ENCODE data around the gene QPCTL.
"Not testable (repeated sequence)": the region's sequence is repeated elsewhere in the genome, so short reads cannot be mapped to it uniquely, and the experiment has no call there.

The QPCTL gene

GRCh38 chr19:45682117-45682516, 10.3 kb upstream of the QPCTL start:
- H3K36me3 ChIP-seq (ENCODE audit: control insufficient read depth, insufficient read depth, low read length), result peaks cover 4% of the 10 kb centered on the region
- H3K4me3 ChIP-seq (ENCODE audit: low read length), result no peak overlapping the region
- no peaks in the 10 kb centered on the region for H3K4me1 ChIP-seq (ENCODE audit: control insufficient read depth, insufficient read depth, low read length)
- H3K9ac ChIP-seq (ENCODE audit: low read length), result no peak overlapping the region
- peaks cover 7% of the 10 kb centered on the region for H3K27me3 ChIP-seq (ENCODE audit: control insufficient read depth, insufficient read depth, low read length)
- no peak overlapping the region for H3K27ac ChIP-seq (ENCODE audit: low read depth, low read length)

- peaks cover 3% of the 10 kb centered on the region for H3K27me3 ChIP-seq (ENCODE audit: control insufficient read depth, insufficient read depth, low read length)
- H3K36me3 ChIP-seq (ENCODE audit: control insufficient read depth, insufficient read depth, low read length), result peaks cover 12% of the 10 kb centered on the region
- H3K9ac ChIP-seq (ENCODE audit: low read length), result no peak overlapping the region
- no peak overlapping the region for H3K27ac ChIP-seq (ENCODE audit: low read depth, low read length)
- no peak overlapping the region for H3K4me3 ChIP-seq (ENCODE audit: low read length)
- H3K4me1 ChIP-seq (ENCODE audit: control insufficient read depth, insufficient read depth, low read length), result no peaks in the 10 kb centered on the region
Measured at GRCh38 chr19:45682908-45683307, 9.6 kb upstream of the QPCTL start.

GRCh38 chr19:45685045-45685444, 7.4 kb upstream of the QPCTL start:
- H3K9ac ChIP-seq (ENCODE audit: low read length); H3K27ac ChIP-seq (ENCODE audit: low read depth, low read length); H3K27me3 ChIP-seq (ENCODE audit: control insufficient read depth, insufficient read depth, low read length); H3K4me1 ChIP-seq (ENCODE audit: control insufficient read depth, insufficient read depth, low read length); H3K4me3 ChIP-seq (ENCODE audit: low read length): not testable (repeated sequence)
- peaks cover 18% of the 10 kb centered on the region for H3K36me3 ChIP-seq (ENCODE audit: control insufficient read depth, insufficient read depth, low read length)

- Histone ChIP-seq H3K4me3 (ENCODE audit: low read length) (no peak overlapping the region), H3K4me1 (ENCODE audit: control insufficient read depth, insufficient read depth, low read length) (peaks cover 4% of the 10 kb centered on the region), H3K36me3 (ENCODE audit: control insufficient read depth, insufficient read depth, low read length) (peaks cover 18% of the 10 kb centered on the region), H3K27me3 (ENCODE audit: control insufficient read depth, insufficient read depth, low read length) (no peaks in the 10 kb centered on the region), H3K27ac (ENCODE audit: low read depth, low read length) (no peak overlapping the region), H3K9ac (ENCODE audit: low read length) (no peak overlapping the region)
Measured at GRCh38 chr19:45687599-45687998, 4.9 kb upstream of the QPCTL start.

- H3K4me1 ChIP-seq (ENCODE audit: control insufficient read depth, insufficient read depth, low read length), result peaks cover 4% of the 10 kb centered on the region
- no peaks in the 10 kb centered on the region for H3K27me3 ChIP-seq (ENCODE audit: control insufficient read depth, insufficient read depth, low read length)
- H3K9ac ChIP-seq (ENCODE audit: low read length), result peak within 1 kb of the TSS; percentile 59
- H3K36me3 ChIP-seq (ENCODE audit: control insufficient read depth, insufficient read depth, low read length), result peaks cover 15% of the 10 kb centered on the region
- H3K4me3 ChIP-seq (ENCODE audit: low read length), result peak within 1 kb of the TSS; percentile 94
- peak within 1 kb of the TSS; percentile 88 for H3K27ac ChIP-seq (ENCODE audit: low read depth, low read length)
Measured at GRCh38 chr19:45691516-45692186, 815 bp upstream of the QPCTL start, which contains the start of gene SNRPD2. Gene SNRPD2, minus strand, starts transcription at chr19:45691953. Its CDS starts 65 bp downstream, at chr19:45691888.

- Histone ChIP-seq H3K4me3 (ENCODE audit: low read length) (peak overlapping the region; percentile 94), H3K27ac (ENCODE audit: low read depth, low read length) (peak overlapping the region; percentile 88), H3K4me1 (ENCODE audit: control insufficient read depth, insufficient read depth, low read length) (peaks cover 4% of the 10 kb centered on the region), H3K36me3 (ENCODE audit: control insufficient read depth, insufficient read depth, low read length) (peaks cover 3% of the 10 kb centered on the region), H3K9ac (ENCODE audit: low read length) (peak overlapping the region; percentile 59), H3K27me3 (ENCODE audit: control insufficient read depth, insufficient read depth, low read length) (no peaks in the 10 kb centered on the region)
Measured at GRCh38 chr19:45693106-45693788, 781 bp downstream of the QPCTL start.

- Histone ChIP-seq H3K27ac (ENCODE audit: low read depth, low read length) (no peak overlapping the region), H3K4me1 (ENCODE audit: control insufficient read depth, insufficient read depth, low read length) (no peaks in the 10 kb centered on the region), H3K9ac (ENCODE audit: low read length) (no peak overlapping the region), H3K27me3 (ENCODE audit: control insufficient read depth, insufficient read depth, low read length) (no peaks in the 10 kb centered on the region), H3K4me3 (ENCODE audit: low read length) (no peak overlapping the region), H3K36me3 (ENCODE audit: control insufficient read depth, insufficient read depth, low read length) (no peaks in the 10 kb centered on the region)
Measured at GRCh38 chr19:45701676-45702075, 9.2 kb downstream of the QPCTL start.

GRCh38 chr19:45705115-45705514, 12.6 kb downstream of the QPCTL start:
- H3K4me3 ChIP-seq (ENCODE audit: low read length), result no peak overlapping the region
- H3K9ac ChIP-seq (ENCODE audit: low read length), result no peak overlapping the region
- no peaks in the 10 kb centered on the region for H3K4me1 ChIP-seq (ENCODE audit: control insufficient read depth, insufficient read depth, low read length)
- no peaks in the 10 kb centered on the region for H3K27me3 ChIP-seq (ENCODE audit: control insufficient read depth, insufficient read depth, low read length)
- no peak overlapping the region for H3K27ac ChIP-seq (ENCODE audit: low read depth, low read length)
- H3K36me3 ChIP-seq (ENCODE audit: control insufficient read depth, insufficient read depth, low read length), result no peaks in the 10 kb centered on the region

GRCh38 chr19:45705710-45706415, 13.4 kb downstream of the QPCTL start:
- Histone ChIP-seq H3K36me3 (ENCODE audit: control insufficient read depth, insufficient read depth, low read length) (no peaks in the 10 kb centered on the region), H3K27me3 (ENCODE audit: control insufficient read depth, insufficient read depth, low read length) (no peaks in the 10 kb centered on the region), H3K4me1 (ENCODE audit: control insufficient read depth, insufficient read depth, low read length) (no peaks in the 10 kb centered on the region), H3K4me3 (ENCODE audit: low read length) (no peak overlapping the region), H3K27ac (ENCODE audit: low read depth, low read length) (no peak overlapping the region), H3K9ac (ENCODE audit: low read length) (no peak overlapping the region)

GRCh38 chr19:45710356-45711130, 18.1 kb downstream of the QPCTL start:
- Histone ChIP-seq H3K27me3 (ENCODE audit: control insufficient read depth, insufficient read depth, low read length) (no peaks in the 10 kb centered on the region), H3K4me1 (ENCODE audit: control insufficient read depth, insufficient read depth, low read length) (no peaks in the 10 kb centered on the region), H3K4me3 (ENCODE audit: low read length) (no peak overlapping the region), H3K27ac (ENCODE audit: low read depth, low read length) (no peak overlapping the region), H3K9ac (ENCODE audit: low read length) (no peak overlapping the region), H3K36me3 (ENCODE audit: control insufficient read depth, insufficient read depth, low read length) (peaks cover 2% of the 10 kb centered on the region)

- peaks cover 2% of the 10 kb centered on the region for H3K36me3 ChIP-seq (ENCODE audit: control insufficient read depth, insufficient read depth, low read length)
- H3K4me1 ChIP-seq (ENCODE audit: control insufficient read depth, insufficient read depth, low read length), result no peaks in the 10 kb centered on the region
- H3K9ac ChIP-seq (ENCODE audit: low read length), result no peak overlapping the region
- H3K27ac ChIP-seq (ENCODE audit: low read depth, low read length), result no peak overlapping the region
- no peaks in the 10 kb centered on the region for H3K27me3 ChIP-seq (ENCODE audit: control insufficient read depth, insufficient read depth, low read length)
- no peak overlapping the region for H3K4me3 ChIP-seq (ENCODE audit: low read length)
Measured at GRCh38 chr19:45711851-45712698, 19.6 kb downstream of the QPCTL start.
